Brain microvascular endothelial cell (primary cell): ENCODE data around the gene AFF3.
A peak's percentile ranks its signal among the peaks of the same experiment; 100 is the strongest.

Experiments
- DNase-seq: peaks from one replicate; pipeline ENCODE4 v3.0.0-alpha.2; 2020
- H3K27ac ChIP-seq: fragments of 250-450 bp; sonication (Bioruptor Pico); 2 replicates; pipeline ENCODE4 v1.5.1; 2020; ENCODE audit warnings: mild to moderate bottlenecking, moderate library complexity
- H3K27me3 ChIP-seq: fragments of 250-450 bp; sonication (Bioruptor Pico); replicated peaks from 2 replicates; pipeline ENCODE4 v1.5.1; 2020; ENCODE audit warnings: mild to moderate bottlenecking
- H3K36me3 ChIP-seq: fragments of 250-450 bp; sonication (Bioruptor Pico); replicated peaks from 2 replicates; pipeline ENCODE4 v1.5.1; 2020; ENCODE audit warnings: mild to moderate bottlenecking
- H3K4me3 ChIP-seq: 2 replicates; pipeline ENCODE4 v1.5.1; 2011; ENCODE audit warnings: low read depth, mild to moderate bottlenecking, control low read depth, low read length, moderate library complexity
- CTCF ChIP-seq: IDR thresholded peaks from 2 replicates; pipeline ENCODE4 v1.5.1; 2011; ENCODE audit warnings: low read depth, mild to moderate bottlenecking, moderate library complexity, low read length, control low read depth, inconsistent platforms; ENCODE audit errors: missing control alignments
- in situ Hi-C: cut with HindIII; loops from 2 replicates; pipeline ENCODE4 v1.10.0; 2017; ENCODE audit warnings: low sequenced_read_pairs, low pct_ligation_motif_present

The AFF3 gene

GRCh38 chr2:100059638-100060037 lies 82.8 kb downstream of the AFF3 start:
- DNase-seq, result no peak
- TF ChIP-seq CTCF, result no peak
- Histone ChIP-seq H3K27ac (no peak overlapping the region), H3K36me3 (no peaks in the 10 kb centered on the region), H3K27me3 (no peaks in the 10 kb centered on the region), H3K4me3 (no peak overlapping the region)
- in situ Hi-C loops, result no loop called here

GRCh38 chr2:100057901-100058261 lies 84.5 kb downstream of the AFF3 start:
- DNase-seq, result peak; percentile 27
- TF ChIP-seq CTCF, result no peak
- Histone ChIP-seq H3K36me3 (no peaks in the 10 kb centered on the region), H3K27ac (no peak overlapping the region), H3K4me3 (no peak overlapping the region), H3K27me3 (no peaks in the 10 kb centered on the region)
- in situ Hi-C loops, result no loop called here

GRCh38 chr2:100054426-100054825 lies 88.0 kb downstream of the AFF3 start:
- in situ Hi-C loops, result no loop called here
- Histone ChIP-seq H3K27ac (no peak overlapping the region), H3K36me3 (no peaks in the 10 kb centered on the region), H3K4me3 (no peak overlapping the region), H3K27me3 (no peaks in the 10 kb centered on the region)
- no peak for TF ChIP-seq CTCF
- DNase-seq, result no peak

GRCh38 chr2:100053087-100053885 lies 89.1 kb downstream of the AFF3 start:
- Histone ChIP-seq H3K27ac (no peak overlapping the region), H3K4me3 (no peak overlapping the region), H3K36me3 (no peaks in the 10 kb centered on the region), H3K27me3 (no peaks in the 10 kb centered on the region)
- TF ChIP-seq CTCF, result no peak
- in situ Hi-C loops, result no loop called here
- DNase-seq, result no peak

- in situ Hi-C loops, result no loop called here
- no peak for DNase-seq
- H3K36me3 ChIP-seq, result no peaks in the 10 kb centered on the region
- no peaks in the 10 kb centered on the region for H3K27me3 ChIP-seq
- no peak overlapping the region for H3K4me3 ChIP-seq
- no peak for TF ChIP-seq CTCF
- no peak overlapping the region for H3K27ac ChIP-seq
Observed at GRCh38 chr2:100052650-100053049, 89.7 kb downstream of the AFF3 start.

- in situ Hi-C loops, result no loop called here
- TF ChIP-seq CTCF, result no peak
Observed at GRCh38 chr2:100051253-100051652, 91.1 kb downstream of the AFF3 start.

More at GRCh38 chr2:100051253-100051652, 91.1 kb downstream of the AFF3 start:
- no peak for DNase-seq
- H3K36me3 ChIP-seq, result no peaks in the 10 kb centered on the region
- no peak overlapping the region for H3K27ac ChIP-seq
- H3K27me3 ChIP-seq, result no peaks in the 10 kb centered on the region
- no peak overlapping the region for H3K4me3 ChIP-seq
